Measurements from ENCODE around the gene SPRYD3.

SPRYD3 gene

DNA sequence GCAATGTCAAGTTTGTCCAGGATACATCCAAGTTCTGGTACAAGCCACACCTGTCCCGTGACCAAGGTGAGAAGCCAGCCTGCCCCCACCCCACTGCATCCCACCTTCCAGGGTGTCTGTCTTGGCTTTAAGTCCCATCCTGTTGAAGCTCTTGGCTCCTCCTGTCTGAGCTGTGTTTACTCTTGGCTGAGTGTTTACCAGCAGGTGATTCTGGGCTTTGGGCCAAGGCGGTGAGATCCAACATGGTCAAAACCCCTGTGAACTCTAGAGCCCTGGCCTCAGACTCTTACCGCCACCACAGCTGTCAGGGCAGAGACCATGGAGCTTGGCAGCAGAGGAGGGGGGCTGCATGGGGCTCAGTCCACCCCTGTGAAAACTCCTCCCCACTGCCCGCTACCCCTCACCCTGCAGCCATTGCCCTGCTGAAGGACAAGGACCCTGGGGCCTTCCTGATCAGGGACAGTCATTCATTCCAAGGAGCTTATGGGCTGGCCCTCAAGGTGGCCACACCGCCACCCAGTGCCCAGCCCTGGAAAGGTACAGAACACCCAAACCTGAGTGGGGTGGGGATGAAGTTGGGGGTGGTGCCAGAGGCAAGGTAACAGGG lies 17.7 kb downstream of the SPRYD3 start:
- DNase-seq (ENCODE audit: low read depth, low spot score): no peak
- in situ Hi-C loops (cut with HindIII; ENCODE audit: low sequenced_read_pairs): no loop called here
- TF ChIP-seq, protein P1, sequence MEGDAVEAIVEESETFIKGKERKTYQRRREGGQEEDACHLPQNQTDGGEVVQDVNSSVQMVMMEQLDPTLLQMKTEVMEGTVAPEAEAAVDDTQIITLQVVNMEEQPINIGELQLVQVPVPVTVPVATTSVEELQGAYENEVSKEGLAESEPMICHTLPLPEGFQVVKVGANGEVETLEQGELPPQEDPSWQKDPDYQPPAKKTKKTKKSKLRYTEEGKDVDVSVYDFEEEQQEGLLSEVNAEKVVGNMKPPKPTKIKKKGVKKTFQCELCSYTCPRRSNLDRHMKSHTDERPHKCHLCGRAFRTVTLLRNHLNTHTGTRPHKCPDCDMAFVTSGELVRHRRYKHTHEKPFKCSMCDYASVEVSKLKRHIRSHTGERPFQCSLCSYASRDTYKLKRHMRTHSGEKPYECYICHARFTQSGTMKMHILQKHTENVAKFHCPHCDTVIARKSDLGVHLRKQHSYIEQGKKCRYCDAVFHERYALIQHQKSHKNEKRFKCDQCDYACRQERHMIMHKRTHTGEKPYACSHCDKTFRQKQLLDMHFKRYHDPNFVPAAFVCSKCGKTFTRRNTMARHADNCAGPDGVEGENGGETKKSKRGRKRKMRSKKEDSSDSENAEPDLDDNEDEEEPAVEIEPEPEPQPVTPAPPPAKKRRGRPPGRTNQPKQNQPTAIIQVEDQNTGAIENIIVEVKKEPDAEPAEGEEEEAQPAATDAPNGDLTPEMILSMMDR (IDR thresholded peaks at IDR 0.05; ENCODE audit: low read depth, low read length): no peak
- no peak overlapping the region for H3K4me3 ChIP-seq (ENCODE audit: low read depth, low read length)

DNA sequence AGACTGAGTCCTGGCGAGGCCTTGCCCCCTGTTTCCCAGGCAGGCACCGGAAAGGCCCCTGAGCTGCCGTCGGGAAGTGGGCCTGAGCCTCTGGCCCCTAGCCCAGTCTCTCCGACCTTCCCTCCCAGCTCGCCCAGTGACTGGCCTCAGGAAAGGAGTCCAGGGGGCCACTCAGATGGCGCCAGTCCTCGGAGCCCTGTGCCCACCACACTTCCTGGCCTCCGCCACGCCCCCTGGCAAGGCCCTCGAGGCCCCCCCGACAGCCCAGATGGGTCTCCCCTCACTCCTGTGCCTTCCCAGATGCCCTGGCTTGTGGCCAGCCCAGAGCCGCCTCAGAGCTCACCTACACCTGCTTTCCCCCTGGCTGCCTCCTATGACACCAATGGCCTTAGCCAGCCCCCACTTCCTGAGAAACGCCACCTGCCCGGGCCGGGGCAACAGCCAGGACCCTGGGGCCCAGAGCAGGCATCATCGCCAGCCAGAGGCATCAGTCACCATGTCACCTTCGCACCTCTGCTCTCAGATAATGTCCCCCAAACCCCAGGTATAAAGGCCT lies 18.4 kb downstream of the SPRYD3 start:
- TF ChIP-seq, protein P1 (IDR thresholded peaks at IDR 0.05; ENCODE audit: low read depth, low read length): no peak
- in situ Hi-C loops (cut with HindIII; ENCODE audit: low sequenced_read_pairs): no loop called here
- no peak for DNase-seq (ENCODE audit: low read depth, low spot score)
- no peak overlapping the region for H3K4me3 ChIP-seq (ENCODE audit: low read depth, low read length)

DNA sequence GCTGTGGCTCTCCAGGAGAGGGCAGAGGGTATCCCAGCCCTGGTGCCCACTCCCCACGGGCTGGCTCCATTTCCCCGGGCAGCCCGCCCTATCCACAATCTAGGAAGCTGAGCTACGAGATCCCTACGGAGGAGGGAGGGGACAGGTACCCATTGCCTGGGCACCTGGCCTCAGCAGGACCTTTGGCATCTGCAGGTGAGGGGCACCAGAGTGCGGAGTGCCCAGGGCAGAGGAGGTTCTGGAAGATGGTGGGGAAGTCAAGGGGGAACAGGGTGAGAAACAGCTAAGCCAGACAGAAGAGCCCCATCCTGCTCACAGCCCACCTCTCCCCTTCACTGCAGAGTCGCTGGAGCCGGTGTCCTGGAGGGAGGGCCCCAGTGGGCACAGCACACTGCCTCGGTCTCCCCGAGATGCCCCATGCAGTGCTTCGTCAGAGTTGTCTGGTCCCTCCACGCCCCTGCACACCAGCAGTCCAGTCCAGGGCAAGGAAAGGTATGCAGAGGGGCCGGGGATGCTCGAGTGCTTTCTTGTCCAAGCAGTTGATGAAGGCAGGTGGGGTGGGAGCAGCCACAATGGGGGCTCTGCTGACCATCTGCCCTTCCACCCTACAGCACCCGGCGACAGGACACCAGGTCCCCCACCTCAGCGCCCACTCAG lies 19.0 kb downstream of the SPRYD3 start:
- H3K4me3 ChIP-seq (ENCODE audit: low read depth, low read length): no peak overlapping the region
- TF ChIP-seq, protein P1 (IDR thresholded peaks at IDR 0.05; ENCODE audit: low read depth, low read length): no peak
- in situ Hi-C loops (cut with HindIII; ENCODE audit: low sequenced_read_pairs): no loop called here
- no peak for DNase-seq (ENCODE audit: low read depth, low spot score)

DNA sequence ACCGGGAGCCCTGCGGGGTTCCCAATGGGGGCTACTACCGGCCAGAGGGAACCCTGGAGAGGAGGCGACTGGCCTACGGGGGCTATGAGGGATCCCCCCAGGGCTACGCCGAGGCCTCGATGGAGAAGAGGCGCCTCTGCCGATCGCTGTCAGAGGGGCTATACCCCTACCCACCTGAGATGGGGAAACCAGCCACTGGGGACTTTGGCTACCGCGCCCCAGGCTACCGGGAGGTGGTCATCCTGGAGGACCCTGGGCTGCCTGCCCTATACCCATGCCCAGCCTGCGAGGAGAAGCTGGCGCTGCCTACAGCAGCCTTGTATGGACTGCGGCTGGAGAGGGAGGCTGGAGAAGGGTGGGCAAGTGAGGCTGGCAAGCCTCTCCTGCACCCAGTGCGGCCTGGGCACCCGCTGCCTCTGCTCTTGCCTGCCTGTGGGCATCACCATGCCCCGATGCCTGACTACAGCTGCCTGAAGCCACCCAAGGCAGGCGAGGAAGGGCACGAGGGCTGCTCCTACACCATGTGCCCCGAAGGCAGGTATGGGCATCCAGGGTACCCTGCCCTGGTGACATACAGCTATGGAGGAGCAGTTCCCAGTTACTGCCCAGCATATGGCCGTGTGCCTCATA lies 19.6 kb downstream of the SPRYD3 start:
- TF ChIP-seq, protein P1 (IDR thresholded peaks at IDR 0.05; ENCODE audit: low read depth, low read length): no peak
- no peak overlapping the region for H3K4me3 ChIP-seq (ENCODE audit: low read depth, low read length)
- in situ Hi-C loops (cut with HindIII; ENCODE audit: low sequenced_read_pairs): no loop called here
- no peak for DNase-seq (ENCODE audit: low read depth, low spot score)

GRCh38 chr12:53058674-53059433 lies 20.3 kb downstream of the SPRYD3 start:
- DNase-seq (ENCODE audit: low read depth, low spot score): no peak
- in situ Hi-C loops (cut with HindIII; ENCODE audit: low sequenced_read_pairs): no loop called here
- no peak overlapping the region for H3K4me3 ChIP-seq (ENCODE audit: low read depth, low read length)
- TF ChIP-seq, protein P1 (IDR thresholded peaks at IDR 0.05; ENCODE audit: low read depth, low read length): no peak

DNA sequence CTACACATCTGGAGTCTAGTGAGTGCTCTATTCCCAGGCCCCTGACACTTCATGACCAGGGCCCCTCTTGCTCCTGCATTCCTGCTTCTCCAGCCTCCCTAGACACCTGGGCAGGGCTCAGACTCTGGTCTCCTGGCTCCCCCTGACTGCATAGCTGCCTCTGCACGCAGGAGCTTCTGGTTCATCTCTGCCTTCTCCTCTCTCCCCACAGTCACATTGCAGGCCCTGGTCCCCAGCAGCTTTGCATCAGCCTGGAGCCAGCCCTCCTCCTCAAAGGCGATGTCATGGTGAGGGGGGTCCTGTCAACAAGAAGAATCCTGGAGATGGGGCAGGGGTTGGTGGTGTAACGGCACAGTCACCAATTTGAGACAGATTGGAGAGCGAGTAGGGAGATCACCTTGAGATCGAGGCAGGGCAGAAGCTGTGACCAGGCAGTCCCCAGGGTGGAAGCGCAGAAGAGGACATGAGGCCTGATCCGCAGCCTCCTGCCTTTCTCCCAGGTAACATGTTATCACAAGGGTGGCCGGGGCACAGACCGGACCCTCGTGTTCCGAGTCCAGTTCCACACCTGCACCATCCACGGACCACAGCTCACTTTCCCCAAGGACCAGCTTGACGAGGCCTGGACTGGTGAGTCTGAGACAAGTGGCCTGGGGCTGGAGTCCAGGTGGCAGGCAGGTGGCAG lies 21.2 kb downstream of the SPRYD3 start:
- in situ Hi-C loops (cut with HindIII; ENCODE audit: low sequenced_read_pairs): no loop called here
- TF ChIP-seq, protein P1 (IDR thresholded peaks at IDR 0.05; ENCODE audit: low read depth, low read length): no peak
- DNase-seq (ENCODE audit: low read depth, low spot score): no peak
- no peak overlapping the region for H3K4me3 ChIP-seq (ENCODE audit: low read depth, low read length)

All from astrocyte of the spinal cord (primary cell).